ENCODE measurements around the gene ZBTB20.

Gene ZBTB20

GRCh38 chr3:115169808-115170207, 22.7 kb upstream of the ZBTB20 start:
- TF ChIP-seq EZH2phosphoT487 (conservative IDR thresholded peaks at IDR 0.05; ENCODE audit: low read length): no peak
- no peak for TF ChIP-seq CTCF (IDR thresholded peaks at IDR 0.05; ENCODE audit: insufficient read depth, low read length, poor library complexity, severe bottlenecking)
- H3F3A ChIP-seq (ENCODE audit: insufficient read depth): no peaks in the 10 kb centered on the region
- no peaks in the 10 kb centered on the region for H3K27me3 ChIP-seq (ENCODE audit: low read length)
- H3K27ac ChIP-seq (ENCODE audit: low read depth, low read length): no peak overlapping the region
- no peak overlapping the region for H2AFZ ChIP-seq (ENCODE audit: low read depth, low read length, severe bottlenecking)
- H3K9me2 ChIP-seq (replicated peaks; ENCODE audit: insufficient read depth, low read length): no peaks in the 10 kb centered on the region
- H3K4me3 ChIP-seq (ENCODE audit: insufficient read depth, low read length, poor library complexity, severe bottlenecking): no peak overlapping the region
- H3K9ac ChIP-seq (ENCODE audit: low read length): no peak overlapping the region
- H3K79me2 ChIP-seq (ENCODE audit: insufficient read depth, low read length): no peaks in the 10 kb centered on the region
- H4K20me1 ChIP-seq (ENCODE audit: low read depth, low read length): no peaks in the 10 kb centered on the region
- H3K9me3 ChIP-seq (ENCODE audit: insufficient read depth, low read length): no peaks in the 10 kb centered on the region
- no peak overlapping the region for H3K4me2 ChIP-seq (ENCODE audit: low read depth, low read length, poor library complexity, severe bottlenecking)
- H3K36me3 ChIP-seq (ENCODE audit: low read length): no peaks in the 10 kb centered on the region

- Histone ChIP-seq H2AFZ (ENCODE audit: low read depth, low read length, severe bottlenecking) (no peak overlapping the region), H3K27me3 (ENCODE audit: low read length) (no peaks in the 10 kb centered on the region), H3K9me2 (replicated peaks; ENCODE audit: insufficient read depth, low read length) (no peaks in the 10 kb centered on the region), H3K36me3 (ENCODE audit: low read length) (no peaks in the 10 kb centered on the region), H3K27ac (ENCODE audit: low read depth, low read length) (no peak overlapping the region), H4K20me1 (ENCODE audit: low read depth, low read length) (no peaks in the 10 kb centered on the region), H3F3A (ENCODE audit: insufficient read depth) (no peaks in the 10 kb centered on the region), H3K79me2 (ENCODE audit: insufficient read depth, low read length) (no peaks in the 10 kb centered on the region), H3K9me3 (ENCODE audit: insufficient read depth, low read length) (no peaks in the 10 kb centered on the region), H3K9ac (ENCODE audit: low read length) (no peak overlapping the region), H3K4me3 (ENCODE audit: insufficient read depth, low read length, poor library complexity, severe bottlenecking) (no peak overlapping the region), H3K4me2 (ENCODE audit: low read depth, low read length, poor library complexity, severe bottlenecking) (no peak overlapping the region)
- TF ChIP-seq CTCF (IDR thresholded peaks at IDR 0.05; ENCODE audit: insufficient read depth, low read length, poor library complexity, severe bottlenecking): no peak
- no peak for TF ChIP-seq EZH2phosphoT487 (conservative IDR thresholded peaks at IDR 0.05; ENCODE audit: low read length)
Measured at GRCh38 chr3:115165701-115166100, 18.6 kb upstream of the ZBTB20 start.

- Histone ChIP-seq H3K9me3 (ENCODE audit: insufficient read depth, low read length) (no peaks in the 10 kb centered on the region), H3K9ac (ENCODE audit: low read length) (no peak overlapping the region), H3K79me2 (ENCODE audit: insufficient read depth, low read length) (no peaks in the 10 kb centered on the region), H3F3A (ENCODE audit: insufficient read depth) (no peaks in the 10 kb centered on the region), H3K4me2 (ENCODE audit: low read depth, low read length, poor library complexity, severe bottlenecking) (no peak overlapping the region), H3K27ac (ENCODE audit: low read depth, low read length) (no peak overlapping the region), H3K9me2 (replicated peaks; ENCODE audit: insufficient read depth, low read length) (no peaks in the 10 kb centered on the region), H3K36me3 (ENCODE audit: low read length) (no peaks in the 10 kb centered on the region), H3K27me3 (ENCODE audit: low read length) (no peaks in the 10 kb centered on the region), H4K20me1 (ENCODE audit: low read depth, low read length) (no peaks in the 10 kb centered on the region), H2AFZ (ENCODE audit: low read depth, low read length, severe bottlenecking) (no peak overlapping the region), H3K4me3 (ENCODE audit: insufficient read depth, low read length, poor library complexity, severe bottlenecking) (no peak overlapping the region)
- TF ChIP-seq CTCF (IDR thresholded peaks at IDR 0.05; ENCODE audit: insufficient read depth, low read length, poor library complexity, severe bottlenecking): no peak
- TF ChIP-seq EZH2phosphoT487 (conservative IDR thresholded peaks at IDR 0.05; ENCODE audit: low read length): no peak
Measured at GRCh38 chr3:115165266-115165665, 18.2 kb upstream of the ZBTB20 start.

Data from SU-DHL-6 (cell line).